Colonic mucosa (tissue), 4 donors: ENCODE results near the gene KLF15. TPM values are rescaled to one million over a fixed set of nuclear protein-coding genes. Genes with fewer than 3 reads are reported as not detected.

Experiments
- DNase-seq: peaks from one replicate; pipeline ENCODE4 v3.0.0-alpha.2; 2020
- H3K27ac ChIP-seq: fragments of 200-600 bp; one replicate; pipeline ENCODE4 v1.8.0; 2021
- H3K27me3 ChIP-seq: fragments of 200-600 bp; one replicate; pipeline ENCODE4 v1.8.0; 2021
- H3K36me3 ChIP-seq: fragments of 200-600 bp; one replicate; pipeline ENCODE4 v1.8.0; 2021
- H3K4me1 ChIP-seq: fragments of 200-600 bp; one replicate; pipeline ENCODE4 v1.8.0; 2021; ENCODE audit warnings: mild to moderate bottlenecking
- H3K4me3 ChIP-seq: fragments of 200-600 bp; one replicate; pipeline ENCODE4 v1.8.0; 2021
- H3K9ac ChIP-seq, 2 donors: one replicate each; pipeline ENCODE4 v1.7.0; 2013; ENCODE audit warnings: control low read depth in 2 of 2, low read depth in 2 of 2, low read length in 2 of 2
- H3K9me3 ChIP-seq: fragments of 200-600 bp; one replicate; pipeline ENCODE4 v1.8.0; 2021
- CTCF ChIP-seq: fragments of 200-600 bp; IDR thresholded peaks from one replicate; pipeline ENCODE4 v1.8.0; 2022; ENCODE audit warnings: antibody characterized with exemption, mild to moderate bottlenecking
- intact Hi-C: fragments of 100-400 bp; cut with DNase I; formaldehyde crosslinking; loops from one replicate; pipeline ENCODE4 v1.14.1; 2022
- total RNA-seq, 2 donors: library from RNA; stranded (reverse); fragmentation: NEBNext Ultra II Directional in 1 of 2; extraction: Animal tissue kit (Norgen Biotek cat#: 25700) in 1 of 2; gene quantifications; one replicate each; pipeline ENCODE4 v1.2.1, GENCODE V29; 2021
- donor health status: healthy.
- donor health status: DM: no; HTN: no; CAD: no.
- donor health status: DM: no; HTN: no; CAD: no.

KLF15 gene
- total RNA-seq, 2 donors from 2014 or later: 0.66 to 1.9 TPM

GRCh38 chr3:126314305-126314789 is 42.9 kb downstream of the KLF15 start:
- intact Hi-C loops: no loop called here
- no peaks in the 10 kb centered on the region for H3K9me3 ChIP-seq
- DNase-seq: no peak

GRCh38 chr3:126313580-126314304 is 43.5 kb downstream of the KLF15 start:
- Histone ChIP-seq H3K4me1 (no peaks in the 10 kb centered on the region), H3K27me3 (no peaks in the 10 kb centered on the region), H3K36me3 (no peaks in the 10 kb centered on the region), H3K9ac (no peak overlapping the region), H3K27ac (no peak overlapping the region), H3K9me3 (no peaks in the 10 kb centered on the region), H3K4me3 (no peak overlapping the region)
- no peak for DNase-seq
- TF ChIP-seq CTCF: no peak
- intact Hi-C loops: no loop called here

More at GRCh38 chr3:126314305-126314789, 42.9 kb downstream of the KLF15 start:
- Histone ChIP-seq H3K36me3 (no peaks in the 10 kb centered on the region), H3K27me3 (no peaks in the 10 kb centered on the region), H3K27ac (no peak overlapping the region), H3K9ac (no peak overlapping the region), H3K4me3 (no peak overlapping the region), H3K4me1 (no peaks in the 10 kb centered on the region)
- no peak for TF ChIP-seq CTCF

GRCh38 chr3:126313166-126313565 is 44.0 kb downstream of the KLF15 start:
- intact Hi-C loops: no loop called here
- no peak for DNase-seq
- no peaks in the 10 kb centered on the region for H3K9me3 ChIP-seq
- H3K9ac ChIP-seq: no peak overlapping the region
- no peaks in the 10 kb centered on the region for H3K27me3 ChIP-seq
- no peaks in the 10 kb centered on the region for H3K4me1 ChIP-seq
- no peak overlapping the region for H3K27ac ChIP-seq
- no peak for TF ChIP-seq CTCF
- H3K36me3 ChIP-seq: no peaks in the 10 kb centered on the region
- H3K4me3 ChIP-seq: no peak overlapping the region

GRCh38 chr3:126312341-126312740 is 44.9 kb downstream of the KLF15 start:
- H3K36me3 ChIP-seq: no peaks in the 10 kb centered on the region
- no peaks in the 10 kb centered on the region for H3K27me3 ChIP-seq
- no peaks in the 10 kb centered on the region for H3K4me1 ChIP-seq
- no peak overlapping the region for H3K27ac ChIP-seq
- intact Hi-C loops: no loop called here
- no peak overlapping the region for H3K4me3 ChIP-seq
- no peak overlapping the region for H3K9ac ChIP-seq
- no peak for DNase-seq
- no peak for TF ChIP-seq CTCF
- no peaks in the 10 kb centered on the region for H3K9me3 ChIP-seq

- no peak for DNase-seq
- H3K9ac ChIP-seq: no peak overlapping the region
- no peak for TF ChIP-seq CTCF
- intact Hi-C loops: no loop called here
- H3K36me3 ChIP-seq: no peaks in the 10 kb centered on the region
- H3K4me3 ChIP-seq: no peak overlapping the region
- no peaks in the 10 kb centered on the region for H3K4me1 ChIP-seq
- H3K9me3 ChIP-seq: no peaks in the 10 kb centered on the region
- H3K27me3 ChIP-seq: no peaks in the 10 kb centered on the region
- H3K27ac ChIP-seq: no peak overlapping the region
These were observed 45.8 kb downstream of the KLF15 start for GRCh38 chr3:126311338-126311978.
